ENCODE results near the gene SNURF. TPM values are rescaled to one million over a fixed set of nuclear protein-coding genes. Genes with fewer than 3 reads are reported as not detected.

The SNURF gene
- total and polyA plus RNA-seq, 9 of the 15 experiments (the other 6 are each of a cell fraction or from before 2014, with no cell fraction given), result 0.35 to 0.83 TPM; not detected in 7

- ATAC-seq, result no peak
- intact Hi-C loops (cut with micrococcal nuclease) (no loop called here), in situ Hi-C loops (cut with MboI) (no loop called here)
- no peak for DNase-seq (ENCODE audit: extremely low read depth in 1 of 4, low spot score in 3 of 4)
- Histone ChIP-seq H3K4me3 (no peak overlapping the region), H3K4me1 (replicated peaks in 1 of 2; ENCODE audit: control insufficient read depth in 2 of 2, insufficient read depth in 2 of 2, low read length in 2 of 2) (no peaks in the 10 kb centered on the region), H3K79me2 (ENCODE audit: control insufficient read depth, insufficient read depth, low read length) (no peaks in the 10 kb centered on the region), H3K9me1 (ENCODE audit: control insufficient read depth, insufficient read depth, low read length) (no peaks in the 10 kb centered on the region), H4K20me1 (replicated peaks; ENCODE audit: control insufficient read depth, insufficient read depth, low read length) (no peaks in the 10 kb centered on the region), H3K9me3 (replicated peaks; ENCODE audit: control insufficient read depth, insufficient read depth, low read depth, low read length) (no peaks in the 10 kb centered on the region), H3K36me3 (ENCODE audit: control insufficient read depth, insufficient read depth, low read length) (no peaks in the 10 kb centered on the region), H2AFZ (ENCODE audit: low read depth, low read length) (no peak overlapping the region), H3K27ac (ENCODE audit: extremely low read depth, low read depth, low read length) (no peak overlapping the region), H3K27me3 (ENCODE audit: control insufficient read depth in 2 of 2, insufficient read depth in 2 of 2, low read length in 2 of 2) (no peaks in the 10 kb centered on the region), H3K4me2 (ENCODE audit: insufficient read depth, low read length) (no peak overlapping the region), H3K9ac (ENCODE audit: insufficient read depth in 1 of 2, low read depth in 2 of 2, low read length in 2 of 2) (no peak overlapping the region)
- BruUV-seq (replicated peaks), result no TSS peak
- POLR2A ChIA-PET, result no interaction called here
- 4% methylated on average over 7 of the region's 7 CpGs for WGBS (ENCODE audit: insufficient coverage, low coverage, missing lambda C conversion rate)
- CTCF ChIA-PET (ENCODE audit: low intra/inter-chr PET ratio), result no interaction called here
- no peak for TF ChIP-seq MTF1 (CRISPR knock-in tag; IDR thresholded peaks at IDR 0.05; ENCODE audit: borderline replicate concordance)
- FAIRE-seq, result no peak
Measured at GRCh38 chr15:24985224-24985623, 30.4 kb downstream of the SNURF start.

- DNase-seq (ENCODE audit: extremely low read depth in 1 of 4, low spot score in 3 of 4) (no peak), FAIRE-seq (no peak), ATAC-seq (no peak)
- no peak overlapping the region for H3K27ac ChIP-seq (ENCODE audit: extremely low read depth, low read depth, low read length)
- no peak overlapping the region for H3K4me3 ChIP-seq
- H3K79me2 ChIP-seq (ENCODE audit: control insufficient read depth, insufficient read depth, low read length), result no peaks in the 10 kb centered on the region
- intact Hi-C loops (cut with micrococcal nuclease) (no loop called here), in situ Hi-C loops (cut with MboI) (no loop called here)
- no peaks in the 10 kb centered on the region for H3K9me3 ChIP-seq (replicated peaks; ENCODE audit: control insufficient read depth, insufficient read depth, low read depth, low read length)
- BruUV-seq (replicated peaks), result no TSS peak
- WGBS (ENCODE audit: insufficient coverage, low coverage, missing lambda C conversion rate), result 1% methylated on average over 6 of the region's 6 CpGs
- H3K9me1 ChIP-seq (ENCODE audit: control insufficient read depth, insufficient read depth, low read length), result no peaks in the 10 kb centered on the region
- no peaks in the 10 kb centered on the region for H4K20me1 ChIP-seq (replicated peaks; ENCODE audit: control insufficient read depth, insufficient read depth, low read length)
- H3K36me3 ChIP-seq (ENCODE audit: control insufficient read depth, insufficient read depth, low read length), result no peaks in the 10 kb centered on the region
- CTCF ChIA-PET (ENCODE audit: low intra/inter-chr PET ratio), result no interaction called here
- no peaks in the 10 kb centered on the region for H3K27me3 ChIP-seq (ENCODE audit: control insufficient read depth in 2 of 2, insufficient read depth in 2 of 2, low read length in 2 of 2)
- no peak overlapping the region for H3K9ac ChIP-seq (ENCODE audit: insufficient read depth in 1 of 2, low read depth in 2 of 2, low read length in 2 of 2)
- no peak for TF ChIP-seq ILK (tag; IDR thresholded peaks at IDR 0.05; ENCODE audit: borderline replicate concordance, low read depth)
- H3K4me1 ChIP-seq (replicated peaks in 1 of 2; ENCODE audit: control insufficient read depth in 2 of 2, insufficient read depth in 2 of 2, low read length in 2 of 2), result no peaks in the 10 kb centered on the region
- no peak overlapping the region for H3K4me2 ChIP-seq (ENCODE audit: insufficient read depth, low read length)
- H2AFZ ChIP-seq (ENCODE audit: low read depth, low read length), result no peak overlapping the region
- POLR2A ChIA-PET, result interaction anchor here (0.7 kb wide), 1 partner anchor 1452 kb away, joined by 3 read pairs; no protein-coding TSS in a partner anchor
Measured at GRCh38 chr15:24986653-24987052, 31.9 kb downstream of the SNURF start.

Small RNA genes within 50 kb of the gene (small RNA-seq; reads per million reads assigned to genes)
- gene AC090602.1, result not detected
- not detected for gene AC124312.4
- gene AC124312.5, result not detected

Other genes starting within 250 kb of the SNURF start
- gene SNRPN, start within 50 bp of the SNURF start, total RNA-seq (2014; rRNA removed), result 0.23 and 0.53 TPM in 2 replicates
- gene SNRPN, start within 50 bp of the SNURF start, total RNA-seq (2014; rRNA removed; fragmentation: Illumina TruSeq; extraction: Trizol), result 0.29 and 0.33 TPM in 2 replicates
- 0.30 and 0.43 TPM in 2 replicates for gene SNRPN, start within 50 bp of the SNURF start, total RNA-seq (2015; rRNA removed; fragmentation: Illumina TruSeq; extraction: Trizol)
- 0.78 and 1.4 TPM in 2 replicates for gene SNRPN, start within 50 bp of the SNURF start, total RNA-seq (2021)
- not detected in 2 replicates for gene SNRPN, start within 50 bp of the SNURF start, polyA plus RNA-seq (2011; rRNA removed)
- gene SNRPN, start within 50 bp of the SNURF start, polyA plus RNA-seq (2014; fragmentation: Illumina TruSeq; extraction: Trizol), result 0.19 and 0.22 TPM in 2 replicates
- under 1 TPM; 0.04 to 0.20 TPM for gene SNRPN, start within 50 bp of the SNURF start, polyA plus RNA-seq (2014; fragmentation: Nextera tagmentation; extraction: Ambion mirVana)
- 0.26 TPM in 1 of 2 replicates, not detected in the other for gene SNRPN, start within 50 bp of the SNURF start, polyA plus RNA-seq (2014; rRNA removed)

Data from K562 (cell line).